Measurements from ENCODE around the gene ERFE.
A peak's percentile ranks its signal among the peaks of the same experiment; 100 is the strongest.

Gene ERFE

GRCh38 chr2:238126775-238127164, 32.0 kb upstream of the ERFE start:
- DNase-seq, result no peak

GRCh38 chr2:238127165-238128060, 31.4 kb upstream of the ERFE start:
- DNase-seq, result no peak

GRCh38 chr2:238128061-238128440, 30.7 kb upstream of the ERFE start:
- no peak for DNase-seq

GRCh38 chr2:238128534-238129001, 30.2 kb upstream of the ERFE start:
- DNase-seq, result no peak

- no peak for DNase-seq
Measured at GRCh38 chr2:238129166-238130010, 29.4 kb upstream of the ERFE start.

- DNase-seq, result no peak
Measured at GRCh38 chr2:238130111-238130695, 28.6 kb upstream of the ERFE start.

GRCh38 chr2:238130696-238131628, 27.8 kb upstream of the ERFE start:
- DNase-seq, result no peak

GRCh38 chr2:238131761-238132462, 26.9 kb upstream of the ERFE start:
- no peak for DNase-seq

GRCh38 chr2:238132463-238133450, 26.0 kb upstream of the ERFE start:
- no peak for DNase-seq

GRCh38 chr2:238133499-238134392, 25.0 kb upstream of the ERFE start:
- no peak for DNase-seq

GRCh38 chr2:238134393-238134785, 24.4 kb upstream of the ERFE start:
- no peak for DNase-seq

- DNase-seq, result no peak
Measured at GRCh38 chr2:238135601-238136150, 23.1 kb upstream of the ERFE start.

- DNase-seq, result peak in 1 of 2 donors; percentile 67
Measured at GRCh38 chr2:238136820-238137537, 21.8 kb upstream of the ERFE start.

GRCh38 chr2:238137885-238138284, 20.9 kb upstream of the ERFE start:
- DNase-seq, result no peak

GRCh38 chr2:238138331-238139195, 20.2 kb upstream of the ERFE start, which contains the start of gene KLHL30:
TSS of gene KLHL30 (plus strand) at chr2:238138668. CDS start at chr2:238140755, 2,087 bp downstream.
- DNase-seq, result no peak

GRCh38 chr2:238139196-238140039, 19.4 kb upstream of the ERFE start:
- peak in 1 of 2 donors; percentile 30 for DNase-seq

Data from CD4-positive, alpha-beta T cell treated with Interferon alpha-2 for 1 hour (primary cell).